Measurements from ENCODE around the gene CYCS.
"Not testable (repeated sequence)": the region's sequence is repeated elsewhere in the genome, so short reads cannot be mapped to it uniquely, and the experiment has no call there.

CYCS gene

GRCh38 chr7:25118048-25118753, 6.9 kb downstream of the CYCS start:
- no peak for DNase-seq

- DNase-seq, result no peak
These were observed 7.6 kb downstream of the CYCS start for GRCh38 chr7:25117226-25118047.

GRCh38 chr7:25116621-25117020, 8.4 kb downstream of the CYCS start:
- no peak for DNase-seq

GRCh38 chr7:25110514-25110913, 14.5 kb downstream of the CYCS start:
- not testable (repeated sequence) for DNase-seq

- no peak for DNase-seq
These were observed 15.8 kb downstream of the CYCS start for GRCh38 chr7:25109276-25109675.

GRCh38 chr7:25105911-25106310, 19.1 kb downstream of the CYCS start:
- no peak for DNase-seq

GRCh38 chr7:25103773-25104172, 21.3 kb downstream of the CYCS start:
- DNase-seq, result no peak

- no peak for DNase-seq
These were observed 23.2 kb downstream of the CYCS start for GRCh38 chr7:25101817-25102216.

GRCh38 chr7:25098096-25099046, 26.7 kb downstream of the CYCS start:
- DNase-seq, result peak; percentile 85

GRCh38 chr7:25095516-25096345, 29.3 kb downstream of the CYCS start:
- DNase-seq, result no peak

- DNase-seq, result peak; percentile 92
These were observed 31.7 kb downstream of the CYCS start for GRCh38 chr7:25093268-25093826.

GRCh38 chr7:25091779-25092178, 33.3 kb downstream of the CYCS start:
- no peak for DNase-seq

- no peak for DNase-seq
These were observed 33.9 kb downstream of the CYCS start for GRCh38 chr7:25091176-25091575.

- DNase-seq, result no peak
These were observed 34.7 kb downstream of the CYCS start for GRCh38 chr7:25090374-25090773.

- no peak for DNase-seq
These were observed 37.2 kb downstream of the CYCS start for GRCh38 chr7:25087855-25088254.

GRCh38 chr7:25084821-25085220, 40.2 kb downstream of the CYCS start:
- no peak for DNase-seq

GRCh38 chr7:25083201-25083600, 41.9 kb downstream of the CYCS start:
- no peak for DNase-seq

GRCh38 chr7:25082041-25082440, 43.0 kb downstream of the CYCS start:
- DNase-seq, result not testable (repeated sequence)

- DNase-seq, result no peak
These were observed 48.0 kb downstream of the CYCS start for GRCh38 chr7:25077096-25077495.

- peak; percentile 68 for DNase-seq
These were observed 49.6 kb downstream of the CYCS start for GRCh38 chr7:25075459-25075858.

GRCh38 chr7:25073451-25073850, 51.6 kb downstream of the CYCS start:
- no peak for DNase-seq
